HG03520 (cell line): ENCODE data around the gene RAET1G.
"Not testable (repeated sequence)": the region's sequence is repeated elsewhere in the genome, so short reads cannot be mapped to it uniquely, and the experiment has no call there.

Experiments used
- ATAC-seq: cut with Tn5 transposase; IDR thresholded peaks from one replicate; pipeline ENCODE4 v1.9.1; 2021; ENCODE audit warnings: mild to moderate bottlenecking, moderate library complexity; ENCODE audit not compliant: unreplicated experiment

RAET1G gene

GRCh38 chr6:149922642-149923326, at the start of gene RAET1G:
Gene RAET1G, minus strand, starts transcription at chr6:149923121. Its CDS starts 111 bp downstream, at chr6:149923010.
- ATAC-seq = no peak

GRCh38 chr6:149969635-149970034, 46.7 kb upstream of the RAET1G start:
- no peak for ATAC-seq

- ATAC-seq = not testable (repeated sequence)
Observed at GRCh38 chr6:149968909-149969308, 46.0 kb upstream of the RAET1G start.

- ATAC-seq = not testable (repeated sequence)
Observed at GRCh38 chr6:149967999-149968398, 45.1 kb upstream of the RAET1G start.

GRCh38 chr6:149967591-149967990, 44.7 kb upstream of the RAET1G start:
- ATAC-seq = no peak

GRCh38 chr6:149966319-149966718, 43.4 kb upstream of the RAET1G start:
- not testable (repeated sequence) for ATAC-seq

- no peak for ATAC-seq
Observed at GRCh38 chr6:149965194-149966020, 42.5 kb upstream of the RAET1G start.

GRCh38 chr6:149964308-149965193, 41.6 kb upstream of the RAET1G start:
- no peak for ATAC-seq

GRCh38 chr6:149963462-149964307, 40.8 kb upstream of the RAET1G start, which contains the start of gene ULBP1:
Gene ULBP1, plus strand, starts transcription at chr6:149963943. Its CDS starts 107 bp downstream, at chr6:149964050.
- ATAC-seq = peak; percentile 49

GRCh38 chr6:149963212-149963461, 40.2 kb upstream of the RAET1G start:
- ATAC-seq = peak; percentile 36

GRCh38 chr6:149962461-149963211, 39.7 kb upstream of the RAET1G start:
- ATAC-seq = no peak

GRCh38 chr6:149961728-149962425, 39.0 kb upstream of the RAET1G start:
- no peak for ATAC-seq

- no peak for ATAC-seq
Observed at GRCh38 chr6:149960488-149960887, 37.6 kb upstream of the RAET1G start.

GRCh38 chr6:149959806-149960205, 36.9 kb upstream of the RAET1G start:
- not testable (repeated sequence) for ATAC-seq

- ATAC-seq = not testable (repeated sequence)
Observed at GRCh38 chr6:149958124-149958523, 35.2 kb upstream of the RAET1G start.

- not testable (repeated sequence) for ATAC-seq
Observed at GRCh38 chr6:149955654-149956317, 32.9 kb upstream of the RAET1G start.

- not testable (repeated sequence) for ATAC-seq
Observed at GRCh38 chr6:149954984-149955653, 32.2 kb upstream of the RAET1G start.
